ENCODE measurements around the gene ELMO1. TPM values are rescaled to one million over a fixed set of nuclear protein-coding genes. Genes with fewer than 3 reads are reported as not detected.

The ELMO1 gene
- total RNA-seq, 1 donor from 2014 or later, result 78.9 TPM

- DNase-seq, result no peak
These were observed 183.7 kb downstream of the ELMO1 start for GRCh38 chr7:37265006-37265405.

- DNase-seq, result no peak
These were observed 186.5 kb downstream of the ELMO1 start for GRCh38 chr7:37262181-37262580.

DNA sequence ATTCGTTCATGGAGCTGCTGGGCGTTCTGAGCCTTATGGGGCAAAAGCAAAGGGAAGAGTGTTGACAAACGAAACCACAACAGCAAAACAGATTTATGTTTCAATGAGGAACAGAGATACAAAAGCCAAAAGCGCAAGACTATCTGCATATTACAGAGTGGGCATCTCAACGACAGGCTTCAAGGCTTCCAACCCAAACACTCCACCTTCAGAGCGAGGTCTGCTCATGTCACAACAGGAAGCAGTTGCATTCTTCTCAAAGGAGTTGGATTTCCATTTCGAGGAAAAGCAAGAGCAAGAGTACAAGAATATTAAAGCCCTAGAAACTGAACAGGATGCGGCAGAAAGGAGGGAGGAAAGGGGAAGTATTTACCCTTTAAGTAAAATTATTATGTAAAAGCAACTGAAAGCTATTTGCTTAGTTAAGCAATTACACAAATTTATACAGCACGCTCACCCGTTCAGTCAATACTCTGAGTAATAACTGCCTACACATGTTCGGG is 189.3 kb downstream of the ELMO1 start:
- DNase-seq, result no peak

GRCh38 chr7:37256631-37257030 is 192.0 kb downstream of the ELMO1 start:
- no peak for DNase-seq

DNA sequence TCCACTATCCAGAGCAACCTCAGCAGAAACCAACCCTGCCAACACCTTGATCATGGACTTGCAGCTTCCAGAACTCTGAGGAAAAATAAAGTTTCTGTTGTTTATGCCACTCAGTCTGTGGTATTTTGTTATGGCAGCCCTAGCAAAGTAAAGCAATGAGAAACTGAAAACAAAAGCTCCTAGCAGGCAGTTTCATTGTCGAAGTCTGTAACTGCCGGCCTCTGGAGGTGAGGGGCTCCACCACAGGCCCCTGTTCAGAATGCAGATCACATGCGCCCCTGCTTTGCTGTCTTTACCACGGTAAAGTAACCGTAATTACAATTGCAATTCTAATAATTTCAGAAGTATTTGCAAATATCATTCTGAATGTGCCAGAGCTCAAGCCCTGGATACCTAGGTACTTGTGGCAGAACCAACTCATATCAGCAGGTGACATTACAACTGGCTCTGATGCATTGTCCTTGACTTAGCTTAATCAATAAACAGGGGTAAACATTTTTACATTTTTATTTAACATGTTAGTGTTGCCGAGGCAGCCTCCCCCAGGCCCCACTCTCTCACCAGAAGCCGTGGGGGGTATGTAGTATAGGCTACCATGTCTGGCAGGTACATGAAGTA is 193.2 kb downstream of the ELMO1 start:
- DNase-seq, result no peak

GRCh38 chr7:37251222-37251621 is 197.4 kb downstream of the ELMO1 start:
- no peak for DNase-seq

GRCh38 chr7:37249240-37249639 is 199.4 kb downstream of the ELMO1 start:
- DNase-seq, result no peak

DNA sequence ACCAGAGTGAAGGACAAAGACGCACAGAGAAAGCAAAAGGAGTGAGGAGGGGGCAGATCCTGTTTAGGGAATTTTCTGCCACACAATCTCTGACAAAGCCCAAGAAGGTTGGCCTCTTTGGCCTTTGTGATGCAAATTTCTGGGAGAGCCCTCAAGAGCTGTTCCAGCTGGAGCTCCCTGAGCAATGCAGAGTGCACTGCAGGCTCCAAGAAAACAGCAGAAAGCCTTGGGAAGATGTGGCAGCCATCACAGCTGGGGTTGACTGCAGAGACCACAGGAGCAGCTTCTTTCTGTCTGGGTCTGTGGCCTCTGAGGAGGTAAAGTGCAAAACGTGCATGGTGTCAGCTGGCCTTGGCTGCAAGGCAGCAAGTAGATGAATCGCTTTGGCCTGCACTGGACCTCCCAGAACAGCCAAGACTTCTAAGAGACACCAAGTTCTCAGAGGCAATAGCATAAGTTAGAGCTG is 200.2 kb downstream of the ELMO1 start:
- no peak for DNase-seq

GRCh38 chr7:37247861-37248260 is 200.8 kb downstream of the ELMO1 start:
- DNase-seq, result no peak

- no peak for DNase-seq
These were observed 203.1 kb downstream of the ELMO1 start for GRCh38 chr7:37245590-37245989.

DNA sequence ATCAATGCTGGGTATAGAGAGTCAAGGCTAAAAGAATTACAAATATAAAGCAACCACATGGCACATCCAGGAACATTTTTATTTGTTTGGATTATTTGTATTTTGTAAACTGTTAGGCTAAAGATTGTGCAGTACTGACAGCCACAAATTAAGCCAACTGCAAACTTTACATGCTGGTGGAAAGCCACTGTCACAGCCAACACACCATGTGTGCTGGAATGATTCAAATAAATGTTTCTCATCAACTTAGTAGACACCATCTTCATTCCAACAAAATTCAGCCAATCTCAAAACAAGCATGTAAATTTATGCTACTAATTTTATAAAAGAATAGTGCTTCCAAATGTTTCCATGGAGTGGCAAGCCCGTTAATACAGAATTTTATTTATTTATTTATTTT is 211.8 kb downstream of the ELMO1 start:
- no peak for DNase-seq

- DNase-seq, result no peak
These were observed 212.9 kb downstream of the ELMO1 start for GRCh38 chr7:37235813-37236212.

DNA sequence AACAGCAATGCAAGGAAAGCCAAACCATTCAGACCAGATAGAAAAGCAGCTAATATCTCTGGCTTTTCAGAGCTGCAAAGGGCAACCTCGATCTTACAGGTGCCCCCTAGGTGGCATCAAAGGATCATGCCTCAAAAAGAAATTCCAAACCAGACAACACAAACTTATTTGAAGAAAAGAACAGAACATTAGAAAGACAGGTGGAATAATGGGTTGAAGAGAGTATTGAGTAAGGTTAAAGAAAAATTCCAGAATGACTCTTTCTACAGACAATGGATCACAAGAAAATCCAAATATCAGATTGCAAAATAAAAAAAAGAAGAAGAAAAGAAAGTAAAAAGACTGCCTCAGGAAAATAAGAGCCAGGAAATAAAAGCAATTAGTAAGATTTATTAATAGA is 213.7 kb downstream of the ELMO1 start:
- no peak for DNase-seq

- DNase-seq, result no peak
These were observed 214.3 kb downstream of the ELMO1 start for GRCh38 chr7:37234334-37234733.

DNA sequence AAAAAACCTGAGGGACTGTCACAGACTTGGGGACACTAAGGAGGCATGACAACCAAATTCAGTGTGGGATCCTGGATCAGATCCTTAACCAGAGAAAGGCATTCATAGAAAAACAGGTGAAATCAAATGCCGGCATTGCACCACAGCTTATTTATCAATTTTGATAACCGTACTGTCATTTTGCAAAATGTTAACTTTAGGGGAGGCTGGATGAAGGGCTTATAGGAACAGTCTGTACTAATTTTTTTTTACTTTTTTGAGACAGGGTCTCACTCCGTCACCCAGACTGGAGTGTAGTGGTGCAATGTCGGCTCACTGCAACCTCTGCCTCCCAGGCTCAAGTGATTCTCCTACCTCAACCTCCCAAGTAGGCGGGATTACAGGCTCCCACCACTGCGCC is 217.1 kb downstream of the ELMO1 start:
- no peak for DNase-seq

DNA sequence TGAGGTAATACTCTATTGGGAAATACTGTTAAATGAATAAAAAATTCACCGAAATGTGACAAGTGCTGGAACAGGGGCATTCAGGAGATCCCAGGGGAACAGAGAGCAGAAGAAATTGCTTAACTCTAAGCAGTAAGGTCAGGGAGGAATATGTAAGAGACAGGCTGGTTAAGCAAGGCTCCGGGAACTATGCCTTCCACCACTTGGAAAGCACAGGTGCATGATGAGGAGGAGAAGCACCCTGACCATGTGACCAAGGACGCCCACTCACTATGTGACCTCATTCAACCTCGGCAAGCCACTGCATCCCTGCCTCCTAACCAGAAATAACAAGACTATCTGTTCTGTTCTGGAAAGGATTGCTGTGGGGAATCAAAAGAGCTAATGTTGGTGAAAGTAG is 218.4 kb downstream of the ELMO1 start:
- DNase-seq, result no peak

DNA sequence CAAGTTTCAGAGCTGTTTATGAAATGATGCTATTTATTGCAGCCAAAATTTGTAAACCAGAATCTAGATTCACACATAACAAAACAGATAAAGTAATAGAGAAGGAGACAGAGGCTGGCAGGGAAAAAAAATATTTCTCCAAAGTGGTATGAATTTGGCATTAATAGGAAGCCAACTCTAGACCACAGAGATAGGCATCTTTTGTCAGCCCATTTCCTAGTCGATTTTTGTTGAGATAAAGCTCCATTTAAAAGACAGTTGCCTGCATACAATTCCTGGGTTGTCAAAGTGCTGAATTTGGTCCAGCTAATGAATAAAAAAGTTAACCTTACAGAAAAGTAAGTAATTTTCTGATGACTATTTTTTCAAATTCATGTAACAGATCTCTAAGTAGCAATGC is 219.3 kb downstream of the ELMO1 start:
- DNase-seq, result no peak

GRCh38 chr7:37225285-37225969 is 223.2 kb downstream of the ELMO1 start:
- DNase-seq, result no peak

GRCh38 chr7:37224746-37225145 is 223.9 kb downstream of the ELMO1 start:
- no peak for DNase-seq

- no peak for DNase-seq
These were observed 228.0 kb downstream of the ELMO1 start for GRCh38 chr7:37220664-37221063.

GRCh38 chr7:37218956-37219355 is 229.7 kb downstream of the ELMO1 start:
- DNase-seq, result no peak

- no peak for DNase-seq
These were observed 231.7 kb downstream of the ELMO1 start for GRCh38 chr7:37216923-37217322.

GRCh38 chr7:37216156-37216852 is 232.4 kb downstream of the ELMO1 start:
- no peak for DNase-seq

Measured in occipital lobe (tissue), 2 donors.